GM18499 (cell line): ENCODE results near the gene OR7A10.

ENCODE experiments used
- ATAC-seq: cut with Tn5 transposase; IDR thresholded peaks from one replicate; pipeline ENCODE4 v1.9.1; 2021; ENCODE audit warnings: moderate number of reproducible peaks; ENCODE audit not compliant: insufficient read depth, unreplicated experiment

The OR7A10 gene

GRCh38 chr19:14848822-14849221 is at the start of gene OR7A10:
OR7A10 (minus strand) TSS chr19:14848922; CDS start chr19:14841877, 7,045 bp downstream.
- ATAC-seq: no peak

GRCh38 chr19:14890643-14891379 is 42.1 kb upstream of the OR7A10 start:
- ATAC-seq: no peak

GRCh38 chr19:14889994-14890642 is 41.4 kb upstream of the OR7A10 start:
- no peak for ATAC-seq

GRCh38 chr19:14886032-14886431 is 37.3 kb upstream of the OR7A10 start, which contains the start of gene OR7A17:
OR7A17 (minus strand) TSS chr19:14886132; CDS start chr19:14881355, 4,777 bp downstream.
- no peak for ATAC-seq

- ATAC-seq: no peak
These were observed 23.0 kb upstream of the OR7A10 start for GRCh38 chr19:14871619-14872230.

GRCh38 chr19:14868497-14868896 is 19.8 kb upstream of the OR7A10 start:
- ATAC-seq: no peak

GRCh38 chr19:14843578-14843977 is 5.1 kb downstream of the OR7A10 start:
- ATAC-seq: no peak

- ATAC-seq: no peak
These were observed 5.6 kb downstream of the OR7A10 start for GRCh38 chr19:14843169-14843568.

- ATAC-seq: no peak
These were observed 8.5 kb downstream of the OR7A10 start for GRCh38 chr19:14840206-14840605.

- no peak for ATAC-seq
These were observed 11.3 kb downstream of the OR7A10 start for GRCh38 chr19:14837391-14837790.

GRCh38 chr19:14835011-14835410 is 13.7 kb downstream of the OR7A10 start, which contains the start of the genes OR7A5 and OR7C1:
OR7A5 (minus strand) TSS chr19:14835185; CDS start chr19:14828241, 6,944 bp downstream.
OR7C1 (minus strand) TSS chr19:14835185; CDS start chr19:14800136, 35,049 bp downstream.
- no peak for ATAC-seq

- no peak for ATAC-seq
These were observed 18.0 kb downstream of the OR7A10 start for GRCh38 chr19:14830702-14831101.

- no peak for ATAC-seq
These were observed 22.7 kb downstream of the OR7A10 start for GRCh38 chr19:14826006-14826405.

GRCh38 chr19:14821937-14822336 is 26.8 kb downstream of the OR7A10 start:
- ATAC-seq: no peak

GRCh38 chr19:14818588-14818987 is 30.1 kb downstream of the OR7A10 start:
- ATAC-seq: no peak

GRCh38 chr19:14817052-14817451 is 31.7 kb downstream of the OR7A10 start:
- ATAC-seq: no peak

- no peak for ATAC-seq
These were observed 33.6 kb downstream of the OR7A10 start for GRCh38 chr19:14814982-14815652.

GRCh38 chr19:14809272-14810057 is 39.3 kb downstream of the OR7A10 start:
- ATAC-seq: no peak

- no peak for ATAC-seq
These were observed 44.0 kb downstream of the OR7A10 start for GRCh38 chr19:14804765-14805164.

GRCh38 chr19:14798760-14799159 is 50.0 kb downstream of the OR7A10 start:
- ATAC-seq: no peak
